Measurements from ENCODE around the gene UNC5A.

DNA sequence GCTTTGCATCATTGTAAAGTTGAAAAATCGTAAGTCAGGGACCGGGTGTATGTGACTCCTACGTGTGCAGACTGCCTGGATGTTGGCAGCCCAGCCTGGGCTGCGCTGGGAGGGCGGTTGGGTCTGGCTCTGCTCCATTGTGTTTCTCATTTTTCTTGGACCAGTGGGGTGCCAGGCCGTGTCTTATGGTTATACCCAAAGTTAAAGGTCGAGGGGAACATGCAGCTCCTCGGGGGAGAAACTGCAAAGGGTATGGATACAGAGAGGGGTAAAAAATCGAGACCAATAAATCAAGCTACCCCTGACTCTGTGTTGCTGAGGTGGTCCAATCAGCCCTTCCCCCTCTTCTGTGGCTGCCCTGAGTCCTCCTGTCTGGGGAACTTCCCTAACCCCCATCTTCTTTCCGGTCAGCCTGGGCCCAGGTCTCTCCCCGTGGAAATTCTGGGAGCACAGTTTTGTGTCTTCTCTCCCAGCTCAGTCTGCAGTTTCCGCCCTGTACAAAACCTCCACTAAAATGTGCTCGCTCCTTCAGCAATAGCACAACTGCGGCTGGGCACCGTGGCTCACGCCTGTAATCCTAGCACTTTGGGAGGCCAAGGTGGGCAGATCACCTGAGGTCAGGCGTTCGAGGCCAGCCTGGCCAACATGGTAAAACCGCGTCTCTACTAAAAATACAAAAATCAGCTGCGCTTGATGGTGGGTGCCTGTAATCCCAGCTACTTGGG is 34.1 kb upstream of the UNC5A start:
- TF ChIP-seq ZNF274 (IDR thresholded peaks at IDR 0.05; ENCODE audit: low read depth, low read length) (no peak), YY1 (IDR thresholded peaks at IDR 0.05; ENCODE audit: insufficient read depth, insufficient read length) (no peak), SUZ12 (IDR thresholded peaks at IDR 0.05; ENCODE audit: extremely low read depth, insufficient read depth, insufficient read length) (no peak)
